NCI-H774 (cell line): ENCODE results near the gene SORBS2.

ENCODE experiments used
- DNase-seq: peaks from one replicate; lab custom pipeline; 2025; lab: John Stamatoyannopoulos, UW

Gene SORBS2

GRCh38 chr4:185738820-185739219 lies 73.2 kb downstream of the SORBS2 start:
- no peak for DNase-seq

- DNase-seq: no peak
Measured at GRCh38 chr4:185738038-185738552, 73.9 kb downstream of the SORBS2 start.

- no peak for DNase-seq
Measured at GRCh38 chr4:185737489-185738037, 74.4 kb downstream of the SORBS2 start.

GRCh38 chr4:185736882-185737281 lies 75.1 kb downstream of the SORBS2 start:
- DNase-seq: no peak

- no peak for DNase-seq
Measured at GRCh38 chr4:185735866-185736400, 76.1 kb downstream of the SORBS2 start.

- DNase-seq: no peak
Measured at GRCh38 chr4:185734930-185735329, 77.1 kb downstream of the SORBS2 start.

- DNase-seq: no peak
Measured at GRCh38 chr4:185734214-185734613, 77.8 kb downstream of the SORBS2 start.

- DNase-seq: no peak
Measured at GRCh38 chr4:185730849-185731608, 81.0 kb downstream of the SORBS2 start.

GRCh38 chr4:185730387-185730786 lies 81.6 kb downstream of the SORBS2 start:
- no peak for DNase-seq

GRCh38 chr4:185729391-185729804 lies 82.6 kb downstream of the SORBS2 start:
- no peak for DNase-seq

GRCh38 chr4:185728893-185729292 lies 83.1 kb downstream of the SORBS2 start:
- no peak for DNase-seq

- DNase-seq: no peak
Measured at GRCh38 chr4:185726931-185727330, 85.1 kb downstream of the SORBS2 start.

GRCh38 chr4:185723631-185724260 lies 88.2 kb downstream of the SORBS2 start:
- DNase-seq: no peak

GRCh38 chr4:185722029-185722316 lies 90.0 kb downstream of the SORBS2 start:
- no peak for DNase-seq

- no peak for DNase-seq
Measured at GRCh38 chr4:185721190-185722028, 90.6 kb downstream of the SORBS2 start.

GRCh38 chr4:185719500-185719858 lies 92.5 kb downstream of the SORBS2 start:
- no peak for DNase-seq

- DNase-seq: no peak
Measured at GRCh38 chr4:185718578-185719499, 93.2 kb downstream of the SORBS2 start.

- DNase-seq: no peak
Measured at GRCh38 chr4:185717377-185717741, 94.6 kb downstream of the SORBS2 start.

GRCh38 chr4:185716577-185717376 lies 95.2 kb downstream of the SORBS2 start:
- no peak for DNase-seq

GRCh38 chr4:185716141-185716551 lies 95.8 kb downstream of the SORBS2 start:
- peak; percentile 66 for DNase-seq
